Naive B cell (primary cell): ENCODE measurements around the gene NAV2. TPM values are rescaled to one million over a fixed set of nuclear protein-coding genes. Genes with fewer than 3 reads are reported as not detected.
A peak's percentile ranks its signal among the peaks of the same experiment; 100 is the strongest.

Experiments used
- ATAC-seq, 2 donors: fragments of 150-1000 bp; cut with Tn5 transposase; 2 replicates each; pipeline ENCODE4 v1.10.0; 2021; ENCODE audit warnings: low read depth in 2 of 2, mild to moderate bottlenecking in 2 of 2, moderate library complexity in 2 of 2
- DNase-seq: peaks from one replicate; pipeline ENCODE4 v3.0.0; 2022
- H3K27ac Mint-ChIP-seq, 6 donors: one replicate each; pipeline ENCODE4 v1.8.0; 2020 to 2022; ENCODE audit warnings: mild to moderate bottlenecking in 6 of 6, mixed read lengths in 6 of 6, moderate library complexity in 5 of 6, inconsistent platforms in 2 of 6
- H3K27me3 Mint-ChIP-seq, 3 donors: one replicate each; pipeline ENCODE4 v1.8.0; 2021 to 2022; ENCODE audit warnings: mixed read lengths in 3 of 3, mild to moderate bottlenecking in 1 of 3
- H3K36me3 Mint-ChIP-seq, 2 donors: one replicate each; pipeline ENCODE4 v1.8.0; 2020 to 2022; ENCODE audit warnings: mixed read lengths in 2 of 2, inconsistent platforms in 1 of 2, mild to moderate bottlenecking in 1 of 2
- H3K4me1 Mint-ChIP-seq, 3 donors: one replicate each; pipeline ENCODE4 v1.8.0; 2020 to 2022; ENCODE audit warnings: mixed read lengths in 3 of 3, inconsistent platforms in 1 of 3, mild to moderate bottlenecking in 1 of 3, moderate library complexity in 1 of 3
- H3K4me3 Mint-ChIP-seq, 8 donors: one replicate each; pipeline ENCODE4 v1.8.0; 2020 to 2022; ENCODE audit warnings: mild to moderate bottlenecking in 8 of 8, mixed read lengths in 8 of 8, moderate library complexity in 8 of 8, inconsistent platforms in 2 of 8
- H3K9me3 Mint-ChIP-seq, 7 donors: one replicate each; pipeline ENCODE4 v1.8.0; 2020 to 2022; ENCODE audit warnings: mixed read lengths in 7 of 7, mild to moderate bottlenecking in 5 of 7, inconsistent platforms in 2 of 7, moderate library complexity in 1 of 7
- polyA plus RNA-seq, 6 donors: library from polyadenylated mRNA; unstranded; fragments of 300-500 nt; fragmentation: Illumina TruSeq; gene quantifications; one replicate each; pipeline ENCODE4 v1.2.3, GENCODE V29; 2021; ENCODE audit warnings: low read depth in 6 of 6

Gene NAV2
- polyA plus RNA-seq, 6 donors from 2014 or later: 0.90 to 3.2 (median 0.94) TPM; not detected in 3

- H3K4me1 Mint-ChIP-seq: peaks cover 6 to 11% (median 9%) of the 10 kb centered on the region in 3 donors
- no peak for DNase-seq
- peak overlapping the region in 1 of 6 donors; percentile 20 for H3K27ac Mint-ChIP-seq
- H3K36me3 Mint-ChIP-seq: no peaks in the 10 kb centered on the region
- no peak for ATAC-seq
- H3K27me3 Mint-ChIP-seq: peaks cover 0 to 7% (median 0%) of the 10 kb centered on the region in 3 donors
- H3K4me3 Mint-ChIP-seq: no peak overlapping the region
- no peaks in the 10 kb centered on the region for H3K9me3 Mint-ChIP-seq
Observed at GRCh38 chr11:20042045-20042639, 329.5 kb downstream of the NAV2 start.

GRCh38 chr11:20042811-20043341, 330.2 kb downstream of the NAV2 start:
- ATAC-seq (no peak), DNase-seq (no peak)
- H3K27ac Mint-ChIP-seq: no peak overlapping the region
- H3K27me3 Mint-ChIP-seq: peaks cover 0 to 7% (median 0%) of the 10 kb centered on the region in 3 donors
- no peaks in the 10 kb centered on the region for H3K36me3 Mint-ChIP-seq
- H3K4me1 Mint-ChIP-seq: peaks cover 9 to 15% (median 11%) of the 10 kb centered on the region in 3 donors
- no peaks in the 10 kb centered on the region for H3K9me3 Mint-ChIP-seq
- H3K4me3 Mint-ChIP-seq: peak overlapping the region in 1 of 8 donors; percentile 45

GRCh38 chr11:20043992-20044391, 331.4 kb downstream of the NAV2 start:
- DNase-seq (no peak), ATAC-seq (no peak)
- Mint-ChIP-seq H3K4me3 (no peak overlapping the region), H3K4me1 (peaks cover 9 to 15% (median 11%) of the 10 kb centered on the region in 3 donors), H3K36me3 (no peaks in the 10 kb centered on the region), H3K27ac (no peak overlapping the region), H3K27me3 (peaks cover 0 to 7% (median 0%) of the 10 kb centered on the region in 3 donors), H3K9me3 (no peaks in the 10 kb centered on the region)

GRCh38 chr11:20045098-20045688, 332.6 kb downstream of the NAV2 start:
- DNase-seq (no peak), ATAC-seq (no peak)
- no peaks in the 10 kb centered on the region for H3K9me3 Mint-ChIP-seq
- peaks cover 0 to 7% (median 0%) of the 10 kb centered on the region in 3 donors for H3K27me3 Mint-ChIP-seq
- no peak overlapping the region for H3K27ac Mint-ChIP-seq
- no peak overlapping the region for H3K4me3 Mint-ChIP-seq
- H3K36me3 Mint-ChIP-seq: no peaks in the 10 kb centered on the region
- peaks cover 9 to 15% (median 11%) of the 10 kb centered on the region in 3 donors for H3K4me1 Mint-ChIP-seq

GRCh38 chr11:20046416-20046815, 333.8 kb downstream of the NAV2 start:
- H3K9me3 Mint-ChIP-seq: no peaks in the 10 kb centered on the region
- H3K4me3 Mint-ChIP-seq: peak overlapping the region in 6 of 8 donors; percentile 25 to 79 (median 40)
- no peak for DNase-seq
- peak overlapping the region in 5 of 6 donors; percentile 62 to 87 (median 84) for H3K27ac Mint-ChIP-seq
- H3K4me1 Mint-ChIP-seq: peaks cover 9 to 15% (median 11%) of the 10 kb centered on the region in 3 donors
- peaks cover 0 to 7% (median 0%) of the 10 kb centered on the region in 3 donors for H3K27me3 Mint-ChIP-seq
- ATAC-seq: peak in 1 of 2 donors; percentile 63
- no peaks in the 10 kb centered on the region for H3K36me3 Mint-ChIP-seq

GRCh38 chr11:20047006-20047768, 334.6 kb downstream of the NAV2 start:
- H3K27me3 Mint-ChIP-seq: peaks cover 0 to 7% (median 0%) of the 10 kb centered on the region in 3 donors
- DNase-seq (no peak), ATAC-seq (no peak)
- no peaks in the 10 kb centered on the region for H3K36me3 Mint-ChIP-seq
- H3K27ac Mint-ChIP-seq: peak overlapping the region in 3 of 6 donors; percentile 8 to 31 (median 11)
- peak overlapping the region in 3 of 8 donors; percentile 25 to 79 (median 50) for H3K4me3 Mint-ChIP-seq
- no peaks in the 10 kb centered on the region for H3K9me3 Mint-ChIP-seq
- H3K4me1 Mint-ChIP-seq: peaks cover 9 to 15% (median 11%) of the 10 kb centered on the region in 3 donors

GRCh38 chr11:20047769-20048154, 335.1 kb downstream of the NAV2 start:
- no peak overlapping the region for H3K4me3 Mint-ChIP-seq
- peaks cover 0 to 7% (median 0%) of the 10 kb centered on the region in 3 donors for H3K27me3 Mint-ChIP-seq
- no peaks in the 10 kb centered on the region for H3K36me3 Mint-ChIP-seq
- H3K9me3 Mint-ChIP-seq: no peaks in the 10 kb centered on the region
- DNase-seq: no peak
- ATAC-seq: no peak
- H3K27ac Mint-ChIP-seq: no peak overlapping the region
- H3K4me1 Mint-ChIP-seq: peaks cover 9 to 15% (median 11%) of the 10 kb centered on the region in 3 donors

GRCh38 chr11:20048246-20048645, 335.6 kb downstream of the NAV2 start:
- peak overlapping the region in 2 of 6 donors; percentile 15 to 85 for H3K27ac Mint-ChIP-seq

GRCh38 chr11:20048707-20049106, 336.1 kb downstream of the NAV2 start:
- Mint-ChIP-seq H3K4me3 (no peak overlapping the region), H3K27me3 (no peaks in the 10 kb centered on the region), H3K9me3 (no peaks in the 10 kb centered on the region), H3K4me1 (peaks cover 9 to 15% (median 11%) of the 10 kb centered on the region in 3 donors), H3K27ac (no peak overlapping the region), H3K36me3 (no peaks in the 10 kb centered on the region)
- DNase-seq (no peak), ATAC-seq (no peak)

More at GRCh38 chr11:20048246-20048645, 335.6 kb downstream of the NAV2 start:
- H3K4me3 Mint-ChIP-seq: no peak overlapping the region
- ATAC-seq (no peak), DNase-seq (no peak)
- no peaks in the 10 kb centered on the region for H3K36me3 Mint-ChIP-seq
- H3K4me1 Mint-ChIP-seq: peaks cover 9 to 15% (median 11%) of the 10 kb centered on the region in 3 donors
- H3K9me3 Mint-ChIP-seq: no peaks in the 10 kb centered on the region
- peaks cover 0 to 4% (median 0%) of the 10 kb centered on the region in 3 donors for H3K27me3 Mint-ChIP-seq

GRCh38 chr11:20049231-20049630, 336.6 kb downstream of the NAV2 start:
- Mint-ChIP-seq H3K4me1 (peaks cover 9 to 15% (median 11%) of the 10 kb centered on the region in 3 donors), H3K27ac (peak overlapping the region in 1 of 6 donors; percentile 1), H3K9me3 (no peaks in the 10 kb centered on the region), H3K36me3 (no peaks in the 10 kb centered on the region), H3K4me3 (peak overlapping the region in 1 of 8 donors; percentile 17), H3K27me3 (no peaks in the 10 kb centered on the region)
- no peak for ATAC-seq
- no peak for DNase-seq

GRCh38 chr11:20050048-20050447, 337.4 kb downstream of the NAV2 start:
- peak overlapping the region in 1 of 6 donors; percentile 82 for H3K27ac Mint-ChIP-seq
- H3K27me3 Mint-ChIP-seq: no peaks in the 10 kb centered on the region
- no peak overlapping the region for H3K4me3 Mint-ChIP-seq
- ATAC-seq (no peak), DNase-seq (no peak)
- no peaks in the 10 kb centered on the region for H3K9me3 Mint-ChIP-seq
- H3K4me1 Mint-ChIP-seq: peaks cover 9 to 15% (median 11%) of the 10 kb centered on the region in 3 donors
- no peaks in the 10 kb centered on the region for H3K36me3 Mint-ChIP-seq

GRCh38 chr11:20050551-20051333, 338.1 kb downstream of the NAV2 start:
- peaks cover 9 to 15% (median 10%) of the 10 kb centered on the region in 3 donors for H3K4me1 Mint-ChIP-seq
- no peaks in the 10 kb centered on the region for H3K9me3 Mint-ChIP-seq
- H3K27me3 Mint-ChIP-seq: no peaks in the 10 kb centered on the region
- no peaks in the 10 kb centered on the region for H3K36me3 Mint-ChIP-seq
- ATAC-seq (no peak), DNase-seq (no peak)
- H3K4me3 Mint-ChIP-seq: no peak overlapping the region
- peak overlapping the region in 1 of 6 donors; percentile 14 for H3K27ac Mint-ChIP-seq
